Prostate gland (tissue), 2 donors: ENCODE results near the gene SMIM41. TPM values are rescaled to one million over a fixed set of nuclear protein-coding genes. Genes with fewer than 3 reads are reported as not detected.

Source experiments
- DNase-seq: peaks from one replicate; pipeline ENCODE4 v3.0.0-alpha.2; 2019; ENCODE audit warnings: low spot score
- H3K27ac ChIP-seq, 2 donors: fragments of 200-600 bp; sonication (generic); 2 replicates each; pipeline ENCODE4 v1.5.1; 2017 to 2019
- H3K27me3 ChIP-seq: fragments of 200-600 bp; sonication (generic); replicated peaks from 2 replicates; pipeline ENCODE4 v1.5.1; 2019; ENCODE audit not compliant: insufficient read depth
- H3K36me3 ChIP-seq, 2 donors: fragments of 200-600 bp; sonication (generic); 1 replicate in 1 of 2; 2 replicates in 1 of 2; pipeline versions ENCODE4 v1.5.1 to v1.8.1; 2017 to 2019
- H3K4me1 ChIP-seq: fragments of 200-600 bp; sonication (generic); replicated peaks from 2 replicates; pipeline ENCODE4 v1.5.1; 2019
- H3K4me3 ChIP-seq, 2 donors: fragments of 200-600 bp; sonication (generic); 2 replicates each; pipeline ENCODE4 v1.5.1; 2017 to 2019
- H3K9me3 ChIP-seq: fragments of 200-600 bp; sonication (generic); 2 replicates; pipeline ENCODE4 v1.5.1; 2017
- POLR2A ChIP-seq: fragments of 450-650 bp; IDR thresholded peaks from one replicate; pipeline ENCODE4 v1.6.1; 2016; ENCODE audit warnings: antibody characterized with exemption, mild to moderate bottlenecking
- POLR2AphosphoS5 ChIP-seq: sonication (generic); formaldehyde crosslinking; IDR thresholded peaks from one replicate; pipeline ENCODE4 v1.6.1; 2017; ENCODE audit warnings: antibody characterized with exemption
- WGBS: methylation state at CpG from one replicate; pipeline ENCODE4 v1.1.5; 2018; 5-methylcytosine and 5-hydroxymethylcytosine counted together
- intact Hi-C: fragments of 100-400 bp; cut with DNase I; formaldehyde crosslinking; loops from one replicate; pipeline ENCODE4 v1.14.2; 2022
- total RNA-seq, 2 donors: library from RNA; depleted of rRNA; stranded (reverse); fragments of >200 nt; gene quantifications; one replicate each; pipeline ENCODE4 v1.1.0, GENCODE V29; 2016
- TF ChIP-seq, protein P1 (sequence below), 4 experiments: fragments of 200-600 bp in 2 of 4; fragments of 450-650 bp in 2 of 4; sonication (generic) in 2 of 4; IDR thresholded peaks; 1 replicate in 3 of 4; 2 replicates in 1 of 4; pipeline ENCODE4 v1.5.1; 2016 to 2019; ENCODE audit warnings: antibody characterized with exemption in 4 of 4, mild to moderate bottlenecking in 2 of 4, moderate library complexity in 2 of 4

SMIM41 gene
- total RNA-seq, 2 donors from 2014 or later: 7.5 to 30.2 TPM

- no peak for DNase-seq
- intact Hi-C loops: no loop called here
These were observed 37.8 kb upstream of the SMIM41 start for GRCh38 chr12:52041695-52042123.

DNA sequence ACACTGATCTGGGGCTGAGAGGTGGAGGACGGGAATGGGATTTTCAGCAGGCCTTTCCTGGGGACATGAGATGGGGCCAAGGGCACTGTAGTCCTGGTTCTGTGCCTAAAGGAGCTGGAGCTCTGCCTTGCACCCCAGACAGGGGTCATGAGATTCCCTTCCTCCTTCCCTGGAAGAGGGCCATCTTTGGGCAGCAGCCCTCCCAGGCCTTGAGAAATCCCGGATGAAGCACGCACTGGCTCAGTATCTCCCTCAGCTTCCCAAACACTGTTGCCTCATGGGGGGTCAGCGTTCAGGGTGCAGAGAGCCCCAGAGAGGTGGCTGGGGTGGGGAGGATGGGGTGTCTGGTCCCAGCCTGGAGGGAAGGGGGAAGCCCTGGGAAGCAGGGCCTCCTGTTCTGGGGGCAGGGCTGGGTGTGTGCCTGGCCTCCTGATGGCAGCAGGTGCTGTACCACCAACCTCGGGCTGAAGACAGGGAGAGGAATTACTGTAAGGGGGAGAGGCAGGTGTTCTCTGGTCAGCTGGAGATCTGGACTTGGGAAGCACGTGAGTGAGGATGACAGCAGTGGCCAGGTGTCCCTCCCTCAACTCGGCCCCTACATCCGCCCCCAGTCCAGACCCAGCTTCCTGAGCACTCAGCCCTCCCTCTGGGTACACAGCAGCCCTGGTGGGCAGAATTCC is 36.7 kb upstream of the SMIM41 start:
- no peak overlapping the region for H3K4me3 ChIP-seq
- H3K27me3 ChIP-seq: no peaks in the 10 kb centered on the region
- intact Hi-C loops: no loop called here
- H3K36me3 ChIP-seq: no peaks in the 10 kb centered on the region
- TF ChIP-seq POLR2AphosphoS5 (no peak), POLR2A (no peak)
- TF ChIP-seq, protein P1, sequence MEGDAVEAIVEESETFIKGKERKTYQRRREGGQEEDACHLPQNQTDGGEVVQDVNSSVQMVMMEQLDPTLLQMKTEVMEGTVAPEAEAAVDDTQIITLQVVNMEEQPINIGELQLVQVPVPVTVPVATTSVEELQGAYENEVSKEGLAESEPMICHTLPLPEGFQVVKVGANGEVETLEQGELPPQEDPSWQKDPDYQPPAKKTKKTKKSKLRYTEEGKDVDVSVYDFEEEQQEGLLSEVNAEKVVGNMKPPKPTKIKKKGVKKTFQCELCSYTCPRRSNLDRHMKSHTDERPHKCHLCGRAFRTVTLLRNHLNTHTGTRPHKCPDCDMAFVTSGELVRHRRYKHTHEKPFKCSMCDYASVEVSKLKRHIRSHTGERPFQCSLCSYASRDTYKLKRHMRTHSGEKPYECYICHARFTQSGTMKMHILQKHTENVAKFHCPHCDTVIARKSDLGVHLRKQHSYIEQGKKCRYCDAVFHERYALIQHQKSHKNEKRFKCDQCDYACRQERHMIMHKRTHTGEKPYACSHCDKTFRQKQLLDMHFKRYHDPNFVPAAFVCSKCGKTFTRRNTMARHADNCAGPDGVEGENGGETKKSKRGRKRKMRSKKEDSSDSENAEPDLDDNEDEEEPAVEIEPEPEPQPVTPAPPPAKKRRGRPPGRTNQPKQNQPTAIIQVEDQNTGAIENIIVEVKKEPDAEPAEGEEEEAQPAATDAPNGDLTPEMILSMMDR (IDR thresholded peaks at IDR 0.05): no peak
- DNase-seq: no peak
- peak overlapping the region; percentile 97 to 98 for H3K27ac ChIP-seq
- WGBS: 85% methylated on average over 8 of the region's 8 CpGs
- H3K9me3 ChIP-seq: no peaks in the 10 kb centered on the region
- H3K4me1 ChIP-seq: peaks cover 24% of the 10 kb centered on the region

More at GRCh38 chr12:52041695-52042123, 37.8 kb upstream of the SMIM41 start:
- Histone ChIP-seq H3K9me3 (no peaks in the 10 kb centered on the region), H3K27me3 (no peaks in the 10 kb centered on the region), H3K4me1 (peaks cover 24% of the 10 kb centered on the region), H3K4me3 (no peak overlapping the region), H3K27ac (peak overlapping the region; percentile 97 to 98), H3K36me3 (no peaks in the 10 kb centered on the region)
- WGBS: 36% methylated on average over 6 of the region's 6 CpGs
- TF ChIP-seq POLR2A (no peak), POLR2AphosphoS5 (no peak)
- TF ChIP-seq, protein P1 (IDR thresholded peaks at IDR 0.05): peak in 1 of 4 experiments; percentile 9

- peak overlapping the region in 1 of 2 donors; percentile 2 for H3K4me3 ChIP-seq
- intact Hi-C loops: no loop called here
- DNase-seq: peak; percentile 62
These were observed 35.9 kb upstream of the SMIM41 start for GRCh38 chr12:52043386-52044212.

GRCh38 chr12:52044292-52044983 is 35.1 kb upstream of the SMIM41 start:
- TF ChIP-seq POLR2A: peak; percentile 43
- TF ChIP-seq, protein P1 (IDR thresholded peaks at IDR 0.05): no peak
- peak; percentile 91 for TF ChIP-seq POLR2AphosphoS5
- Histone ChIP-seq H3K27ac (peak overlapping the region; percentile 97 to 98), H3K9me3 (no peaks in the 10 kb centered on the region), H3K27me3 (no peaks in the 10 kb centered on the region), H3K4me1 (peaks cover 24% of the 10 kb centered on the region), H3K4me3 (peak overlapping the region in 1 of 2 donors; percentile 2), H3K36me3 (no peaks in the 10 kb centered on the region)
- peak; percentile 94 for DNase-seq
- WGBS: 18% methylated on average over 18 of the region's 18 CpGs
- intact Hi-C loops: no loop called here

More at GRCh38 chr12:52043386-52044212, 35.9 kb upstream of the SMIM41 start:
- 66% methylated on average over 16 of the region's 21 CpGs for WGBS
- Histone ChIP-seq H3K9me3 (no peaks in the 10 kb centered on the region), H3K27ac (peak overlapping the region; percentile 97 to 98), H3K36me3 (no peaks in the 10 kb centered on the region), H3K4me1 (peaks cover 24% of the 10 kb centered on the region), H3K27me3 (no peaks in the 10 kb centered on the region)
- TF ChIP-seq POLR2AphosphoS5: peak; percentile 40
- TF ChIP-seq, protein P1 (IDR thresholded peaks at IDR 0.05): no peak
- TF ChIP-seq POLR2A: no peak
